GM19324 (cell line): Measurements from ENCODE around the gene XAB2.
"Not testable (repeated sequence)": the region's sequence is repeated elsewhere in the genome, so short reads cannot be mapped to it uniquely, and the experiment has no call there.

Source experiments
- ATAC-seq: cut with Tn5 transposase; IDR thresholded peaks from one replicate; pipeline ENCODE4 v1.9.1; 2021; ENCODE audit warnings: mild to moderate bottlenecking, moderate library complexity; ENCODE audit not compliant: unreplicated experiment, low FRiP score

Gene XAB2

DNA sequence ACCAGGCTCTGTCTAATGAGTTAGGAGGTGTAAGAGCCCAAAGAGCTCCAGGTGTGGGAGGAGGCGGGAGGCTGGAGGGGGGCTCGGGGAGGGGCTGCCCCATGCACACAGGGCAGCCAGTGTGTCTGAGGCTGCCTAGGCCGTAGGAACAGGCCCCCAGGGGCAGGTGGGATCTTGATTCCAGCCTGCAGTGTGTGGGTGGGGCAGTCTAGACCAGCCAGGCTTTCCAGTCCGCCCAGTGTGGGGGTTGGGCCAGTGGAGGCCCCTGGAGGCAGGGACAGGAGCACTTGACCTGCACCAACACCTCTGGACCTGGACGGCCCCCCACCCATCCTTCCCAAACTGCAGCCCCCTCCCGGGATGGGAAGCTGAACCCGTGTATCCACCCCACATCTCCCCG lies 39.1 kb downstream of the XAB2 start:
- ATAC-seq, result no peak

DNA sequence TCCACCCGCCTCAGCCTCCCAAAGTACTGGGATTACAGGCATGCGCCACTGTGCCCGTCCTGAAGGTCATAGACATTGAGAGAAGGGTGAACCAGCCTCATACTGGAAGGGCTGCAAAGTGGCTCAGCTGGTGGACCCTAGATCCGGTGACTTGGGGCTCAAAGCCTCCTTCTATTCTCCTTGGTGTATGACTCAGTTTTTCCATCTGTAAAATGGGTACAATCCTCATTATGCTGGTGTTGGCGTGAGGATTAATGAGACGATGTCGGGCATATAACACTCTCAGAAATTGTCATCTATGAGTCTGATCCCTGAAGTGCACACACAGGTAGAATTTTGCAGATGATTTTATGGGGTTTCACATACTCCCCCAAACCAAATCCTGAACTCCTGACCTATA lies 39.5 kb downstream of the XAB2 start:
- ATAC-seq, result no peak

DNA sequence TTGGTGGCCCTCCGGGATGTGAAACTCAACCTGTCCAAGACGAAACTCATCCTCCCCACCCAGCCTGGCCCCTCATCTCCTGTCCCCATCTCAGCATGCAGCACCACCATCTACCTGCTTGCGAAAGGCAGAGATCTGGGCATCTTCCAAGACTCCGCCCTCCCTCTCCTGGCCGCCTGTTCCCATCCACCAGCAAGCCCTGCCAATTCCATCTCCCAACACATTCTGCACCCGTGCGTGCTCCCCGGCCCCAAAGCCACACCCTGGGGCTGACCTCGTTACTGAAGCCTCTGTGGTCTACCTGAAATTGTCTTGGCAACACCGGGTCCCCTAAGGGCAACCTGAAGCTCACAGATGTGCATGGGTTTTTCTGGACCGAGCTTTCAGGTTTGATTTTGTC lies 46.9 kb downstream of the XAB2 start:
- no peak for ATAC-seq

DNA sequence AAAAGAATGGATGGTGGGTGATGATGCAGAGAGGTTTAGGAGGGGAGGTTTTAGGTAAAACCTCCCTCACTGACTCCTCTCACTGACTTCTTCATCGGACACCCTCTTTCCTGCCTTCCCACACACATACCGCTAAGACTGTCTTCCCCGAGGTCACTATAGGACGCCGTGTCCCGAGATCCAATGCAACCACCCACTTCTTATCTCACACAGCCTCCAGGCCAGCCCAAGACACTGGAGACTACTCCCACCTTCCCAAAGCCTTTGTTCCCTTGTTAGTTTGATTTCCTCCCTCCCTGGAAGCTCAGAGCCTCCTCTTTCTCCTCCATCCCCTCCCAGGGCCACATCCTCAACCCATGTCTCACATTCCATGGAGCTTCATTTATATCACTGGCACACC lies 50.2 kb downstream of the XAB2 start:
- no peak for ATAC-seq

DNA sequence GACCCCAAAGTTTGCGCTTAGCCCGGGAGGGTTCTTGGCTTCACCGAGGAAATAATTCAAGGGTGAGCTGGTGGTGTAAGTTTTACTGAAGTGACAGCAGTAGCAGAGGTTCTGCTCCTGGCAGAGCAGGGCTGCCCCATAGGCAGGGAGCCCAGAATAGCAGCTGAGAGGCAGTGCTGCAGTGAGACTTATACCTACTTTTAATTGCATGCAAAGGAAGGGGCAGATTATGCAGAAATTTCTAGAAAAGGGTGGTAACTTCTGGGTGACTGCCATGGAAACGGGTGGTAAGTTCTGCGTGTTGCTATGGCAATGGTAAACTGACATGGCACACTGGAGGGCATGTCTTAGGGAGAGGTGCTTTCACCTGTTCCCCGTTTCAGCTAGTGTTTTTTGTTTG lies 51.2 kb downstream of the XAB2 start:
- no peak for ATAC-seq

DNA sequence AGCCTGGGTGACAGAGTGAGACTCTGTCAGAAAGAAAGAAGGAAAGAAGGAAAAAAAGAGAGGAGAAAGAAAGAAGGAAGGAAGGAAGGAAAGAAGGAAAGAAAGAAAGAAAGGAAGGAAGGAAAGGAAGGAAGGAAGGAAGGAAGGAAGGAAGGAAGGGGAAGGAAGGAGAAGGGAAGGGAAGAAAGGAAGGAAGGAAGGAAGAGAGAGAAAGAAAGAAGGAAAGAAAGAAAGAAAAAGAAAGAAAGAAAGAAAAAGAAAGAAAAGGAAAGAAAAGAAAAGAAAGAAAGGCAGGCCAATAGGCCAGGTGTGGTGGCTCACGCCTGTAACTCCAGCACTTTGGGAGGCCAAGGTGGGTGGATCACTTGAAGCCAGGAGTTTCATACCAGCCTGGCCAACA lies 51.9 kb downstream of the XAB2 start:
- not testable (repeated sequence) for ATAC-seq

DNA sequence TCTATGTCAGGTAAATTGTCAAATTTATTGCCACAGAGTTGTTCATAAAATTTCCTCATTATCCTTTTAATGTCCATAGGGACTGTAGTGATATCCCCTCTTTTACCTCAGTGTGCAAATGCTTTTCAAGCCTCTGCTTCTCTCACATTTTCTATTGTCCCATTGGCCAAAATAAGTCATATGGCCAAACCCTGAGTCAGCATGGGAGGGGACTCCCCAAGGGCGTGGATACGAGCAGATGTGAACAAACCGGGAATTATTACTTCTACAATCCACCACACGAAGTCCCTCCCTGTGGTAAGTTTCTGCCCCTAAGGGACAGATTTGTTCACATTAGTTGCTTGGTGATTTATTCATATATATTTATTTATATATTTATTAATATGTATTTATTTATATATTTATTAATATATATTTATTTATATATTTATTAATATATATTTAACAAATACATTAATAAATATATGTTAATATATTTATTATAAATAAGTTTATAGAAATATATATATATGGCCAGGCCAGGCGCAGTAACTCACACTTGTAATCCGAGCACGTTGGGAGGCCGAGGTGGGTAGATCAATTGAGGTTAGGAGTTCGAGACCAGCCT lies 53.8 kb downstream of the XAB2 start:
- no peak for ATAC-seq

DNA sequence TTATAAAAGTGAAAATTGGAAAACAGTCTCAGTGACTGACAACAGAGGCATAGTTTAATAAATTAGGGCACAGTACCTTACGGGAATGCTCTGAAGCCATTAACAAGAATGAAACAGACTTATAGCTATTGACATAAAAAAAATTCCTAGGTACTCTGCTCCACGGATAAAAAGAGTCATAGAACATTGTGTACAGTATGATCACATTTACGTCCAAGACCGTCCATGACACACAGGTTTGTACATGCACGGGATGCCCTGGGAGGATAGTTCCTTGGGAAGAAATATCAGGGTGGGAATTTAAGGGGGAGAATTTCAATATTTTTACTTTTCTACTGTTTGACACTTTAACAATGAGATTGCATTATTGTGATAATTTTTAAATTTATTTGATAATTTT lies 58.6 kb downstream of the XAB2 start:
- ATAC-seq, result no peak
